Prostate gland (tissue), 2 donors: ENCODE data around the gene CDH8. TPM values are rescaled to one million over a fixed set of nuclear protein-coding genes. Genes with fewer than 3 reads are reported as not detected.

Experiments used
- DNase-seq: peaks from one replicate; pipeline ENCODE4 v3.0.0-alpha.2; 2019; ENCODE audit warnings: low spot score
- H3K27ac ChIP-seq, 2 donors: fragments of 200-600 bp; sonication (generic); 2 replicates each; pipeline ENCODE4 v1.5.1; 2017 to 2019
- H3K27me3 ChIP-seq: fragments of 200-600 bp; sonication (generic); replicated peaks from 2 replicates; pipeline ENCODE4 v1.5.1; 2019; ENCODE audit not compliant: insufficient read depth
- H3K36me3 ChIP-seq, 2 donors: fragments of 200-600 bp; sonication (generic); 1 replicate in 1 of 2; 2 replicates in 1 of 2; pipeline versions ENCODE4 v1.5.1 to v1.8.1; 2017 to 2019
- H3K4me1 ChIP-seq: fragments of 200-600 bp; sonication (generic); replicated peaks from 2 replicates; pipeline ENCODE4 v1.5.1; 2019
- H3K4me3 ChIP-seq, 2 donors: fragments of 200-600 bp; sonication (generic); 2 replicates each; pipeline ENCODE4 v1.5.1; 2017 to 2019
- H3K9me3 ChIP-seq: fragments of 200-600 bp; sonication (generic); 2 replicates; pipeline ENCODE4 v1.5.1; 2017
- POLR2A ChIP-seq: fragments of 450-650 bp; IDR thresholded peaks from one replicate; pipeline ENCODE4 v1.6.1; 2016; ENCODE audit warnings: antibody characterized with exemption, mild to moderate bottlenecking
- POLR2AphosphoS5 ChIP-seq: sonication (generic); formaldehyde crosslinking; IDR thresholded peaks from one replicate; pipeline ENCODE4 v1.6.1; 2017; ENCODE audit warnings: antibody characterized with exemption
- WGBS: methylation state at CpG from one replicate; pipeline ENCODE4 v1.1.5; 2018; 5-methylcytosine and 5-hydroxymethylcytosine counted together
- intact Hi-C: fragments of 100-400 bp; cut with DNase I; formaldehyde crosslinking; loops from one replicate; pipeline ENCODE4 v1.14.2; 2022
- total RNA-seq, 2 donors: library from RNA; depleted of rRNA; stranded (reverse); fragments of >200 nt; gene quantifications; one replicate each; pipeline ENCODE4 v1.1.0, GENCODE V29; 2016
- TF ChIP-seq, protein P1 (sequence below), 4 experiments: fragments of 200-600 bp in 2 of 4; fragments of 450-650 bp in 2 of 4; sonication (generic) in 2 of 4; IDR thresholded peaks; 1 replicate in 3 of 4; 2 replicates in 1 of 4; pipeline ENCODE4 v1.5.1; 2016 to 2019; ENCODE audit warnings: antibody characterized with exemption in 4 of 4, mild to moderate bottlenecking in 2 of 4, moderate library complexity in 2 of 4

CDH8 gene
- total RNA-seq, 2 donors from 2014 or later, result 1.0 to 3.1 TPM

DNA sequence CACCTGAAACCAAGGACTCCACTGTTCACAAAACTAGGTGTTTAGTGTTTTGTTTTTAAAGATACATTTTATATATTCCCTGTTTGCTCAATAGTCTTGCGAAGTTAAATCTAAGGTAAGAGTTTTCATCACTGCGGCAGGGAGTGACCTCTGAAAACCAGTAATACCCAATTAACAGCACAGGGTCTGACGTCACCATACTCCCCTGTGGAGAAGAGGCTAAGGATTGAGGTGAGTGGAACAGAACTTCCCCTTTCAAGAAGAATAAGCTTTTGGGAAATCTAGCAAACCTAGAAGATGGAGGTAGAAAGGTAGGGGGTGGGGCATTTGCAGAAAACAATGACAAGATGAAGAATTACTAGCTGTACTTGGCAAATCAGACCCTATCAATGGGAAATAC, 120.7 kb downstream of the CDH8 start:
- 94% methylated on average over 3 of the region's 3 CpGs for WGBS
- H3K9me3 ChIP-seq, result no peaks in the 10 kb centered on the region
- intact Hi-C loops, result no loop called here

DNA sequence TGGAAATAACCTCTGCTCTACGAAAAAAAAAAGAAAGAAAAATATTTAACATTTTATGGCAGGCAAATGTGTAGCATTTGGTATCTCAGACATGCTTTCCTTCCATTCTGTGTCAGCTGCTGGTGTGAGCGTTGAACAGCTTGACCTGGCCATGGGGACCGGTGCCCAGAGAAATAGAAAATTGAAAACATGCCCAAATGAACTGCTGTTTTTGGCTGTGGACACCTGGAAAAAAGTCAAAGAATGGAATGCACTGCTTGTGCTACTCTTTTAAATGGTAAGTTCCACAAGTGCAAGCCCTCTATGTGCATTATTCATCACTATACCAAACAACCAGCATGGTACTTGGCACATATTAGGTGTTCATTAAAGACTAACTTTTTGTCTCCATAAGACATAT, 127.2 kb downstream of the CDH8 start:
- TF ChIP-seq, protein P1, sequence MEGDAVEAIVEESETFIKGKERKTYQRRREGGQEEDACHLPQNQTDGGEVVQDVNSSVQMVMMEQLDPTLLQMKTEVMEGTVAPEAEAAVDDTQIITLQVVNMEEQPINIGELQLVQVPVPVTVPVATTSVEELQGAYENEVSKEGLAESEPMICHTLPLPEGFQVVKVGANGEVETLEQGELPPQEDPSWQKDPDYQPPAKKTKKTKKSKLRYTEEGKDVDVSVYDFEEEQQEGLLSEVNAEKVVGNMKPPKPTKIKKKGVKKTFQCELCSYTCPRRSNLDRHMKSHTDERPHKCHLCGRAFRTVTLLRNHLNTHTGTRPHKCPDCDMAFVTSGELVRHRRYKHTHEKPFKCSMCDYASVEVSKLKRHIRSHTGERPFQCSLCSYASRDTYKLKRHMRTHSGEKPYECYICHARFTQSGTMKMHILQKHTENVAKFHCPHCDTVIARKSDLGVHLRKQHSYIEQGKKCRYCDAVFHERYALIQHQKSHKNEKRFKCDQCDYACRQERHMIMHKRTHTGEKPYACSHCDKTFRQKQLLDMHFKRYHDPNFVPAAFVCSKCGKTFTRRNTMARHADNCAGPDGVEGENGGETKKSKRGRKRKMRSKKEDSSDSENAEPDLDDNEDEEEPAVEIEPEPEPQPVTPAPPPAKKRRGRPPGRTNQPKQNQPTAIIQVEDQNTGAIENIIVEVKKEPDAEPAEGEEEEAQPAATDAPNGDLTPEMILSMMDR (IDR thresholded peaks at IDR 0.05), result no peak
- TF ChIP-seq POLR2A (no peak), POLR2AphosphoS5 (no peak)
- H3K4me1 ChIP-seq, result no peaks in the 10 kb centered on the region
- intact Hi-C loops, result no loop called here
- no peak overlapping the region for H3K4me3 ChIP-seq
- no peak overlapping the region for H3K27ac ChIP-seq
- H3K27me3 ChIP-seq, result no peaks in the 10 kb centered on the region
- no peaks in the 10 kb centered on the region for H3K36me3 ChIP-seq
- no peaks in the 10 kb centered on the region for H3K9me3 ChIP-seq
- 34% methylated on average over 3 of the region's 3 CpGs for WGBS
- no peak for DNase-seq

More for the DNA sequence above, 120.7 kb downstream of the CDH8 start:
- TF ChIP-seq, protein P1 (IDR thresholded peaks at IDR 0.05), result no peak
- TF ChIP-seq POLR2AphosphoS5, result no peak
- TF ChIP-seq POLR2A, result no peak
- DNase-seq, result no peak
- no peak overlapping the region for H3K27ac ChIP-seq
- no peak overlapping the region for H3K4me3 ChIP-seq
- no peaks in the 10 kb centered on the region for H3K27me3 ChIP-seq
- no peaks in the 10 kb centered on the region for H3K36me3 ChIP-seq
- no peaks in the 10 kb centered on the region for H3K4me1 ChIP-seq

DNA sequence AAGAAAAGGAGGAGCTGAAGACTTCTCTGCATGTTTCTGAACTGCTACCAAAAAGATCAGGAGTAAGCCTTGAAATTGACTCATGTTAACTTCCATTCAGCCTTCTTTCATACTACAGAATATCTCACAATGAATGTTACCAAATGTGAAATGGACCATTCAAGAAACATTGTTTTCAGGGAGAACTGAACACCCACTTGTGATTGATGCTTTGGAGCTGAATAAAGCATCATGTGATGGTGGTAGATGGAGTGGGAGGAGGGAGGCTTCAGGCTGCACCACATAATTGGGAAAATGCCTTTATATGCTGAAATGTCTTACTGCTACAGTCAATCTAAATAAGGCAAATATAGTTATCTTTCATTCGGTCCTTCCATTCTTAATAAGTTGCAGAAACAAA, 127.8 kb downstream of the CDH8 start:
- WGBS, result 80% methylated on average over 1 of the region's 1 CpG
- Histone ChIP-seq H3K27ac (no peak overlapping the region), H3K9me3 (no peaks in the 10 kb centered on the region), H3K36me3 (no peaks in the 10 kb centered on the region), H3K4me1 (no peaks in the 10 kb centered on the region), H3K4me3 (no peak overlapping the region), H3K27me3 (no peaks in the 10 kb centered on the region)
- intact Hi-C loops, result no loop called here
- TF ChIP-seq POLR2A (no peak), POLR2AphosphoS5 (no peak)
- TF ChIP-seq, protein P1 (IDR thresholded peaks at IDR 0.05), result no peak
- DNase-seq, result no peak

DNA sequence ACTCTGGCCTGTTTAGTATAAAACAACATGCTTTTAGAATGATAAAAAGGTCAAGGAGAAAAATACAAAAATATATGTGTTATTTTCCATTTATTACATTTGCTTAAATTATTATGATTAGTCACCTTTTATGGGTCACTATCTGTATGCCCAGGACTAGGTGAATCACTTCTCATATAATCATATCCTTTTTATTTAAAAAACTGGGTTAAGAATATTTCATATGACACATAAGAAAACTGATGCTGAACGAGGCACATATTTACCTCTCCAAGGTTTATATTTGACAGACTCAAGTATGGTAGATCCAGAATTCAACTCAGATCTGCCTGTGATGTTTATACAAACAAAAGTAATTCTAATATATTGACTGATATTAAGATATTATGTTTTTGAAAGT, 134.5 kb downstream of the CDH8 start:
- intact Hi-C loops, result no loop called here
- no peak for DNase-seq
- Histone ChIP-seq H3K36me3 (no peaks in the 10 kb centered on the region), H3K27ac (no peak overlapping the region), H3K9me3 (no peaks in the 10 kb centered on the region), H3K4me3 (no peak overlapping the region), H3K27me3 (no peaks in the 10 kb centered on the region), H3K4me1 (no peaks in the 10 kb centered on the region)
- TF ChIP-seq POLR2A (no peak), POLR2AphosphoS5 (no peak)
- TF ChIP-seq, protein P1 (IDR thresholded peaks at IDR 0.05), result no peak
- 75% methylated on average over 1 of the region's 1 CpG for WGBS

DNA sequence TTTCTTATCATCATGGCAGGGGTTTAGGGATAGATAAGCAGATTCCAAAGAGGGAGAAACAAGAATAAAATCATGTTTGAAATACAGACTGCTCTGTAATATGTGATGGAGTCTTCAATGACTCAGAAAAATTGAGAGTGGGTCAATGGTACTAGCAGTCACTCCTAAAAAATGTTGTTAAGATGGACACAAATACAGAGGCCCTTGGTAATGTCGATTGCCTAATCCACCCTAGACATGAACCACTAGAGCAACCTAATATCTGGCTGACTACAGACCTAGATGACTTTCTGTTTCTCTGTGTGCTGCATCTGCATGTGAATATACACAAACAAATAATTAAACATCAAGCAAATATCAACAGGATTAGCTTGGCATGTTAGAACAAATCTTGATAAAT, 135.8 kb downstream of the CDH8 start:
- 86% methylated on average over 1 of the region's 1 CpG for WGBS
- intact Hi-C loops, result no loop called here
- no peaks in the 10 kb centered on the region for H3K36me3 ChIP-seq
- H3K9me3 ChIP-seq, result no peaks in the 10 kb centered on the region
- H3K27ac ChIP-seq, result no peak overlapping the region
- TF ChIP-seq, protein P1 (IDR thresholded peaks at IDR 0.05), result no peak
- TF ChIP-seq POLR2A, result no peak
- TF ChIP-seq POLR2AphosphoS5, result no peak
- H3K4me3 ChIP-seq, result no peak overlapping the region
- H3K27me3 ChIP-seq, result no peaks in the 10 kb centered on the region
- no peak for DNase-seq
- H3K4me1 ChIP-seq, result no peaks in the 10 kb centered on the region
